Measurements from ENCODE around the gene PCGF5.

DNA sequence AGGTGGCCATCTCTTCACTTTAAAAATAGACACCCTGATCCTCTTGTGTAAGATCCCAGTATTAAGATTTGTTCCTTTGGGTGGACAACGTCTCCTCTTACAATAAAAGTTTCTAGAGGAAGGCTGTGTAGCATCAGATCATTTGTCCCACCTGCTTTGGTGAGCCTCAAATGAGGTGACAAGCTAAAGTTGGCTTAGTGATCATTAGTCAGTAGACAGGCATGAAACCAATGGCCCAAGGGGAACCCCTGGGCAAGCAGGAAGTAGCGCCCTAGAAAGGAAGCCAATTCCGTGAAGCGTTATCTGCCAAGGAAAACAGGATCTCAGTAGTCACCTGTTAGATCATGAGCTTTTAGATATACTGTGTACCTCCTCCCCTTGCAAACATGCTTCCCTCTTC, 66.8 kb downstream of the PCGF5 start:
- no peak for TF ChIP-seq POLR2A (IDR thresholded peaks at IDR 0.05; ENCODE audit: low read length)
- TF ChIP-seq GATA1 (IDR thresholded peaks at IDR 0.05; ENCODE audit: low read depth, low read length), result no peak
